Type B pancreatic cell (in vitro differentiated cells): ENCODE data around the gene KCNE2. TPM values are rescaled to one million over a fixed set of nuclear protein-coding genes. Genes with fewer than 3 reads are reported as not detected.

ENCODE experiments used
- DNase-seq: peaks from one replicate; pipeline ENCODE4 v3.0.0; 2021; ENCODE audit warnings: mixed read lengths; ENCODE audit not compliant: unreplicated experiment; ENCODE audit errors: extremely low spot score
- H3K27ac Mint-ChIP-seq: 2 replicates; pipeline ENCODE4 v1.8.0; 2021; ENCODE audit warnings: mild to moderate bottlenecking, mixed read lengths
- H3K27me3 Mint-ChIP-seq: 2 replicates; pipeline ENCODE4 v1.8.0; 2021; ENCODE audit warnings: mixed read lengths
- H3K36me3 Mint-ChIP-seq: 2 replicates; pipeline ENCODE4 v1.8.0; 2021; ENCODE audit warnings: mixed read lengths
- H3K4me1 Mint-ChIP-seq: one replicate; pipeline ENCODE4 v1.8.0; 2021; ENCODE audit warnings: mixed read lengths; ENCODE audit not compliant: unreplicated experiment
- H3K4me3 Mint-ChIP-seq: 2 replicates; pipeline ENCODE4 v1.8.0; 2021; ENCODE audit warnings: mild to moderate bottlenecking, mixed read lengths
- H3K9me3 Mint-ChIP-seq: 2 replicates; pipeline ENCODE4 v1.8.0; 2021; ENCODE audit warnings: mixed read lengths
- total RNA-seq: library from RNA; stranded (reverse); gene quantifications from 2 replicates; pipeline ENCODE4 v1.2.1, GENCODE V29; 2021; ENCODE audit warnings: low replicate concordance
- TF ChIP-seq, protein P1 (sequence below): fragments of 200-600 bp; sonication (generic); conservative IDR thresholded peaks from 2 replicates; pipeline ENCODE4 v1.5.0; 2021; ENCODE audit warnings: antibody characterized with exemption, mild to moderate bottlenecking

The KCNE2 gene
- total RNA-seq, 1 donor from 2014 or later: 9.4 TPM

DNA sequence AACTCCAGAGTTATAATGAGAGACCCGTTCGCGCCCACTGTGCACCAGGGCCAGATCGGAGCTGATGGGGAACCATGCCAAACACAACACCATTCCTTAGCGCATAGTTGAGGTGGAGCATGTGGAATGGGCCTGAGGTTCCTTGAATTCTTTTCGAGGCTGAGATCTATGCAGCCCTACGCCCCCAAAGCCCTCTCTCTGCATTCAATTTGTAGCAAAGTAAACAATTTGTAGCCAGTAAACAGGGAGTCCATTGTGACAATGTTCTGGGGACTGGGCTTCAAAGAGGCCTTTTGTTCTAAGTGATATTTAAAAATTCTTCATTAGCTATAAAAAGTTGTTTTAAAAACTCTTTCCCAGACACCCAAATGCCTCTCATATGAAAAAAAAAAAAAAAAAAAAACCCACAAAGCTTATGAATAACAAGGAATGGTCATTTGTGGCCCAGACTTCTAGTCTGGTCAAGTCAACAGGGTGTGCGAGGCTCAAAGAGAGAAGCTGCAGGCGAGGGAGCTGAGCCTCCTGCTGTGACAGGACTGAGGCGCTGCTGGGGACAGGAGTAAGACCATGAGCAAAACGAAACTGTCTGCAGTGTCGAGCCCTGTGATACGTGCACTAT is 30.6 kb upstream of the KCNE2 start:
- H3K4me1 Mint-ChIP-seq: peaks cover 17% of the 10 kb centered on the region
- H3K36me3 Mint-ChIP-seq: no peaks in the 10 kb centered on the region
- no peaks in the 10 kb centered on the region for H3K27me3 Mint-ChIP-seq
- no peak overlapping the region for H3K27ac Mint-ChIP-seq
- H3K4me3 Mint-ChIP-seq: no peak overlapping the region
- H3K9me3 Mint-ChIP-seq: peaks cover 11% of the 10 kb centered on the region
- TF ChIP-seq, protein P1, sequence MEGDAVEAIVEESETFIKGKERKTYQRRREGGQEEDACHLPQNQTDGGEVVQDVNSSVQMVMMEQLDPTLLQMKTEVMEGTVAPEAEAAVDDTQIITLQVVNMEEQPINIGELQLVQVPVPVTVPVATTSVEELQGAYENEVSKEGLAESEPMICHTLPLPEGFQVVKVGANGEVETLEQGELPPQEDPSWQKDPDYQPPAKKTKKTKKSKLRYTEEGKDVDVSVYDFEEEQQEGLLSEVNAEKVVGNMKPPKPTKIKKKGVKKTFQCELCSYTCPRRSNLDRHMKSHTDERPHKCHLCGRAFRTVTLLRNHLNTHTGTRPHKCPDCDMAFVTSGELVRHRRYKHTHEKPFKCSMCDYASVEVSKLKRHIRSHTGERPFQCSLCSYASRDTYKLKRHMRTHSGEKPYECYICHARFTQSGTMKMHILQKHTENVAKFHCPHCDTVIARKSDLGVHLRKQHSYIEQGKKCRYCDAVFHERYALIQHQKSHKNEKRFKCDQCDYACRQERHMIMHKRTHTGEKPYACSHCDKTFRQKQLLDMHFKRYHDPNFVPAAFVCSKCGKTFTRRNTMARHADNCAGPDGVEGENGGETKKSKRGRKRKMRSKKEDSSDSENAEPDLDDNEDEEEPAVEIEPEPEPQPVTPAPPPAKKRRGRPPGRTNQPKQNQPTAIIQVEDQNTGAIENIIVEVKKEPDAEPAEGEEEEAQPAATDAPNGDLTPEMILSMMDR: no peak
- no peak for DNase-seq

DNA sequence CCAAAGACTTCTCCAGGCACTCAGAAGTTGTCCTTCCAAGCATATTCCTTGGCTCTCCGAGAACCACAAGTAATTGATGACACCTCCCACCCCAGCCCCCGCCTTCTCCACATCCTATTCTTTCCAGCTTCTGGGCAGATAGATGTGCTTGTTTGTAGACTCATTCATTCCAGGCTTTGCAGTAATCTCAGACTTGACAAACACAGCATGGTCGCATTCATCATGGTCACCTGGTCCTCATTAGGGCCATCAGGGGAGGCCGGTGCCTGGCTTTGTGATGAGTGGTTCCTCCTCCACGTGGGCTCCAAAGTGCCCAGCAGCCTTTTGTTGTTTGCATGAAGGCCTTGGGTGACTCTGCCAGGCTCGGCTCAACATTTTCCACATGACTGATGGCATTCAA is 28.5 kb upstream of the KCNE2 start:
- H3K27me3 Mint-ChIP-seq: no peaks in the 10 kb centered on the region
- no peak overlapping the region for H3K27ac Mint-ChIP-seq
- H3K4me1 Mint-ChIP-seq: peaks cover 22% of the 10 kb centered on the region
- TF ChIP-seq, protein P1: no peak
- no peak overlapping the region for H3K4me3 Mint-ChIP-seq
- no peaks in the 10 kb centered on the region for H3K36me3 Mint-ChIP-seq
- no peaks in the 10 kb centered on the region for H3K9me3 Mint-ChIP-seq
- DNase-seq: no peak

DNA sequence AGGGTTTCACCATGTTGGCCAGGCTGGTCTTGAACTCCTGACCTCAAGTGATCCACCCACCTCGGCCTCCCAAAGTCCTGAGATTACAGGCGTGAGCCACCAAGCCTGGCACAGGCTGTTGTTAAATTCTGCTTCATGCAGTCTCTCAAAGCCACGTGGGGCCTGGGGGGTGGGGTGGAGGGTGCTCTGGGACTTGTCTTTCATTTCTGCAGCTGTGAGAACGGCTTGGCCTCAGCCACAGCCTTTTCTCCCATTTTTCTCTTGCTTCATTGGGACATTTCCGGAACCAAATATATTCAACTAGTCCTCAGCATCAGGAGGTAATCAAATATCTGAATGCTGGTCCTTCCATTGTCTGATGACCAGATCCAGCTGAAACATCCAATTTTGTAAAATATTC is 27.6 kb upstream of the KCNE2 start:
- DNase-seq: no peak
- H3K36me3 Mint-ChIP-seq: no peaks in the 10 kb centered on the region
- no peaks in the 10 kb centered on the region for H3K9me3 Mint-ChIP-seq
- peaks cover 22% of the 10 kb centered on the region for H3K4me1 Mint-ChIP-seq
- no peak overlapping the region for H3K4me3 Mint-ChIP-seq
- TF ChIP-seq, protein P1: no peak
- no peak overlapping the region for H3K27ac Mint-ChIP-seq
- H3K27me3 Mint-ChIP-seq: no peaks in the 10 kb centered on the region

DNA sequence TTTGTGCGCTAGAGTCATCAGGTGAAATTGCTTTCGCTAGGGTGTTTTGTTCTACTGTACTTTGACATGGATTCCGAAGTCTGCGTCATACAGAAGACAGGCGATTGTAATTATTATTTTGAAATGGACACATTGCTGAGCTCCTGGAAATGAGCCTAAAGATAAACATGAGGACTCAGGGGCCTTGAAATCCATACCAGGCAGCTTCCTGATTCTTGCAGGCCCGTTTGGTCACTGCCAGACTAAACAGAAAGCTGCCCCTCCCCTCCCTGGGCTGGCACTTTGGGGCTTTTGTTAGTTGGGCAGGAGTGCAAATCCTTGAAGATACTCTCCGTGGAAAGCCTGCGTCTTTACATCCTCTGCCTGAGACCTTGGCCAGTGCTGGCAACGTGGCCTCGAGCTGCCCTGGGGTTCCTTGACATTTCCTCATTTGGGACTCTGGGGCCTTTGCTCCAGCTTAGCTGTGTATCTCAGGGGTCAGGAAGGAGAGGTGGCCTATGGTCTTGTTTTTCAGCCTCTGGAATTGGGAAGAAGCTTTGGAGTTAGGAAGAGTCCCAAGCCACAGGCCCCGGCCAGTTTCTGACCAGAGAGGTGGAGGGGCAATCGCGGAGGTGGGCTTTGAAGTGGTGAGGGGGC is 26.9 kb upstream of the KCNE2 start:
- no peak overlapping the region for H3K4me3 Mint-ChIP-seq
- no peak for DNase-seq
- TF ChIP-seq, protein P1: no peak
- peaks cover 22% of the 10 kb centered on the region for H3K4me1 Mint-ChIP-seq
- no peak overlapping the region for H3K27ac Mint-ChIP-seq
- no peaks in the 10 kb centered on the region for H3K27me3 Mint-ChIP-seq
- no peaks in the 10 kb centered on the region for H3K9me3 Mint-ChIP-seq
- no peaks in the 10 kb centered on the region for H3K36me3 Mint-ChIP-seq

DNA sequence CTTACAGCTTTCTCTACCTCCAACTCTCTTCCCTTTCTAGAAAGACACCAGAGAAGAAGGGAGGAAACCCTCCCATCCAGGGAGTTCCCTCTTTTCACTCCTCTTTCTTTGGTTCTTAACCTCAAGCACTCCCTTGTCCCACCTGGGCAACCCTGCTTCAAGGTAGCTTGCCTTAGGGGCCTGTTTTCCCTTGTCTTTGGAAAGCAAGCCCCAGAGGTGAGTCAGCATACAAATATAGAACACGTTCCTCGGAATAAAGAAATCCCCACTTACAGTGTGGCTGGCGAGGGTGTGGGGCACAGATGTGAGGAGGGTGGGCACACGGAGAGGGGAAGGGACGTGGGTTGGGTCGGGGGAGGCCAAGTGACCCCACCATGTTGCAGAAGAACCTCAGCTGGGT is 26.1 kb upstream of the KCNE2 start:
- no peak for DNase-seq
- Mint-ChIP-seq H3K27me3 (no peaks in the 10 kb centered on the region), H3K4me1 (peaks cover 22% of the 10 kb centered on the region), H3K9me3 (no peaks in the 10 kb centered on the region), H3K27ac (no peak overlapping the region), H3K4me3 (no peak overlapping the region), H3K36me3 (no peaks in the 10 kb centered on the region)
- TF ChIP-seq, protein P1: no peak
